Loucy (cell line): ENCODE measurements around the gene ENO1.

Experiments used
- H2AFZ ChIP-seq: fragments of 200-600 bp; sonication (generic); 2 replicates; pipeline ENCODE4 v1.6.0; 2016; ENCODE audit warnings: antibody characterized with exemption, mild to moderate bottlenecking, low read length, moderate library complexity
- H3F3A ChIP-seq: fragments of 200-600 bp; 2 replicates; pipeline ENCODE4 v1.6.0; 2016; ENCODE audit warnings: antibody characterized with exemption, low read depth, mild to moderate bottlenecking
- H3K27me3 ChIP-seq: fragments of 200-600 bp; sonication (generic); 2 replicates; pipeline ENCODE4 v1.6.1; 2014; ENCODE audit warnings: low read length, mild to moderate bottlenecking; ENCODE audit not compliant: insufficient read depth, poor library complexity, severe bottlenecking
- H3K36me3 ChIP-seq: fragments of 200-600 bp; sonication (generic); 2 replicates; pipeline ENCODE4 v1.6.1; 2016; ENCODE audit warnings: low read length; ENCODE audit not compliant: insufficient read depth
- H3K4me1 ChIP-seq: fragments of 200-600 bp; sonication (generic); 2 replicates; pipeline ENCODE4 v1.5.1; 2014; ENCODE audit warnings: low read length, mild to moderate bottlenecking; ENCODE audit not compliant: insufficient read depth, poor library complexity, severe bottlenecking
- H3K4me2 ChIP-seq: fragments of 200-600 bp; sonication (generic); 2 replicates; pipeline ENCODE4 v1.6.0; 2014; ENCODE audit warnings: antibody characterized with exemption, low read length, low read depth, mild to moderate bottlenecking; ENCODE audit not compliant: poor library complexity, severe bottlenecking
- H3K4me3 ChIP-seq: fragments of 200-600 bp; sonication (generic); 2 replicates; pipeline ENCODE4 v1.5.1; 2014; ENCODE audit warnings: low read length, mild to moderate bottlenecking, mixed read lengths; ENCODE audit not compliant: poor library complexity, severe bottlenecking
- H3K79me2 ChIP-seq: fragments of 200-600 bp; sonication (generic); 2 replicates; pipeline ENCODE4 v1.6.1; 2014; ENCODE audit warnings: low read length; ENCODE audit not compliant: insufficient read depth
- H3K9ac ChIP-seq: fragments of 200-600 bp; sonication (generic); 2 replicates; pipeline ENCODE4 v1.6.0; 2014; ENCODE audit warnings: mild to moderate bottlenecking, low read depth, low read length, moderate library complexity; ENCODE audit not compliant: poor library complexity, severe bottlenecking
- H3K9me2 ChIP-seq: fragments of 200-600 bp; sonication (generic); replicated peaks from 2 replicates; pipeline ENCODE4 v1.6.1; 2016; ENCODE audit warnings: low read depth, low read length, mixed read lengths
- H3K9me3 ChIP-seq: fragments of 200-600 bp; sonication (generic); 2 replicates; pipeline ENCODE4 v1.6.1; 2014; ENCODE audit warnings: mild to moderate bottlenecking, antibody characterized with exemption, low read length, low read depth; ENCODE audit not compliant: insufficient read depth
- H4K20me1 ChIP-seq: fragments of 200-600 bp; sonication (generic); 2 replicates; pipeline ENCODE4 v1.6.0; 2014; ENCODE audit warnings: antibody characterized with exemption, low read length, mild to moderate bottlenecking; ENCODE audit not compliant: insufficient read depth, poor library complexity, severe bottlenecking
- EZH2phosphoT487 ChIP-seq: fragments of 200-600 bp; IDR thresholded peaks from 2 replicates; pipeline ENCODE4 v1.6.1; 2018; ENCODE audit warnings: antibody characterized with exemption, mild to moderate bottlenecking, moderate library complexity, borderline replicate concordance
- TF ChIP-seq, protein P1 (sequence below): fragments of 200-600 bp; sonication (generic); conservative IDR thresholded peaks from 2 replicates; pipeline ENCODE4 v1.5.1; 2014; ENCODE audit warnings: mild to moderate bottlenecking, antibody characterized with exemption, low read length

The ENO1 gene

DNA sequence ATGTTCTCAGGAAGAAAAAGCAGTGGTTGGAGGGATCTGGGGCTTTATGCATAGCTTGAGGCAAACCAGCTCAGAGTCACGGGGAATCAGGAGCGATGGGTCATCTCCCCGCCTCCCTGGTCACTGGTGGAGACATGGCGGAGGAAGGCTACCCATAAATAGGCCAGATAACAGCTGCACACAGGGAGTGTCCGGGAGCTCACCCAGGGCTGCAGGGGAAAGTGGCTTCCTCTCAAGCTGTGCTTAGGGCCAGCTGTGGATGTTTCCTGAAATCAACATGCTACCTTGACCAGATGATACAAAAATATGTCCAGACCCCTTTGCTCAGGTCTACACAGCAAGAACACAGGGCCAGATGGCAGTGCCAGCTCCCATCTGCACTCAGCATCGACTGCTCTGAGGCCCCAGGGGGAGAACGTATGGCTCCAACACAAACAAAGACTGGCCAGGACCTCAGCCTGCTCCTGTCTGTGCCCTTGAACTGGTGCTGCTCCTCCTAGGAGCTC, 33.9 kb downstream of the ENO1 start:
- no peaks in the 10 kb centered on the region for H4K20me1 ChIP-seq
- H3K4me1 ChIP-seq: peaks cover 17% of the 10 kb centered on the region
- no peaks in the 10 kb centered on the region for H3K27me3 ChIP-seq
- H3K4me2 ChIP-seq: no peak overlapping the region
- H3K36me3 ChIP-seq: no peaks in the 10 kb centered on the region
- no peaks in the 10 kb centered on the region for H3K9me3 ChIP-seq
- H2AFZ ChIP-seq: no peak overlapping the region
- no peaks in the 10 kb centered on the region for H3K9me2 ChIP-seq
- TF ChIP-seq, protein P1, sequence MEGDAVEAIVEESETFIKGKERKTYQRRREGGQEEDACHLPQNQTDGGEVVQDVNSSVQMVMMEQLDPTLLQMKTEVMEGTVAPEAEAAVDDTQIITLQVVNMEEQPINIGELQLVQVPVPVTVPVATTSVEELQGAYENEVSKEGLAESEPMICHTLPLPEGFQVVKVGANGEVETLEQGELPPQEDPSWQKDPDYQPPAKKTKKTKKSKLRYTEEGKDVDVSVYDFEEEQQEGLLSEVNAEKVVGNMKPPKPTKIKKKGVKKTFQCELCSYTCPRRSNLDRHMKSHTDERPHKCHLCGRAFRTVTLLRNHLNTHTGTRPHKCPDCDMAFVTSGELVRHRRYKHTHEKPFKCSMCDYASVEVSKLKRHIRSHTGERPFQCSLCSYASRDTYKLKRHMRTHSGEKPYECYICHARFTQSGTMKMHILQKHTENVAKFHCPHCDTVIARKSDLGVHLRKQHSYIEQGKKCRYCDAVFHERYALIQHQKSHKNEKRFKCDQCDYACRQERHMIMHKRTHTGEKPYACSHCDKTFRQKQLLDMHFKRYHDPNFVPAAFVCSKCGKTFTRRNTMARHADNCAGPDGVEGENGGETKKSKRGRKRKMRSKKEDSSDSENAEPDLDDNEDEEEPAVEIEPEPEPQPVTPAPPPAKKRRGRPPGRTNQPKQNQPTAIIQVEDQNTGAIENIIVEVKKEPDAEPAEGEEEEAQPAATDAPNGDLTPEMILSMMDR: no peak
- TF ChIP-seq EZH2phosphoT487: no peak
- no peak overlapping the region for H3K4me3 ChIP-seq
- H3F3A ChIP-seq: no peaks in the 10 kb centered on the region
- no peak overlapping the region for H3K9ac ChIP-seq
- no peaks in the 10 kb centered on the region for H3K79me2 ChIP-seq

- Histone ChIP-seq H3K27me3 (no peaks in the 10 kb centered on the region), H3K9me3 (no peaks in the 10 kb centered on the region), H3K4me1 (no peaks in the 10 kb centered on the region), H3K9ac (no peak overlapping the region), H3K79me2 (no peaks in the 10 kb centered on the region), H3K4me3 (no peak overlapping the region), H3K4me2 (no peak overlapping the region), H4K20me1 (no peaks in the 10 kb centered on the region), H3K9me2 (no peaks in the 10 kb centered on the region), H2AFZ (no peak overlapping the region), H3K36me3 (no peaks in the 10 kb centered on the region), H3F3A (no peaks in the 10 kb centered on the region)
- TF ChIP-seq, protein P1: no peak
- no peak for TF ChIP-seq EZH2phosphoT487
Measured at GRCh38 chr1:8841395-8841794, 37.1 kb downstream of the ENO1 start.

- Histone ChIP-seq H3K4me3 (no peak overlapping the region), H3K27me3 (no peaks in the 10 kb centered on the region), H4K20me1 (no peaks in the 10 kb centered on the region), H3K4me2 (no peak overlapping the region), H3K36me3 (no peaks in the 10 kb centered on the region), H3K9me2 (no peaks in the 10 kb centered on the region), H2AFZ (no peak overlapping the region), H3K79me2 (no peaks in the 10 kb centered on the region), H3K4me1 (no peaks in the 10 kb centered on the region), H3F3A (no peaks in the 10 kb centered on the region), H3K9ac (no peak overlapping the region), H3K9me3 (no peaks in the 10 kb centered on the region)
- TF ChIP-seq, protein P1: no peak
- TF ChIP-seq EZH2phosphoT487: no peak
Measured at GRCh38 chr1:8839990-8840389, 38.5 kb downstream of the ENO1 start.
